OCI-LY7 (cell line): ENCODE results near the gene GJD2. TPM values are rescaled to one million over a fixed set of nuclear protein-coding genes. Genes with fewer than 3 reads are reported as not detected.

ENCODE experiments used
- BruUV-seq: library from RNA; stranded (reverse); fragments of 400-500 nt; replicated peaks from 2 replicates; lab custom pipeline; 2021; lab: Mats Ljungman, UMichigan
- CTCF ChIA-PET: fragments of 300-600 bp; sonication (Branson Sonifier 250); formaldehyde crosslinking; loops from one replicate; lab custom pipeline; 2022; ENCODE audit warnings: antibody characterized with exemption; ENCODE audit not compliant: unreplicated experiment; lab: Charles Lee
- POLR2A ChIA-PET: fragments of 300-600 bp; sonication (Branson Sonifier 250); formaldehyde crosslinking; loops from one replicate; lab custom pipeline; 2022; ENCODE audit warnings: antibody characterized with exemption; lab: Charles Lee
- DNase-seq: peaks from one replicate; pipeline ENCODE4 v3.0.0-alpha.2; 2015; ENCODE audit warnings: low spot score
- H2AFZ ChIP-seq: fragments of 200-600 bp; sonication (generic), shearing (Covaris generic); 2 replicates; pipeline ENCODE4 v1.6.1; 2014; ENCODE audit warnings: mild to moderate bottlenecking, antibody characterized with exemption, low read length, moderate library complexity
- H3K27ac ChIP-seq: fragments of 200-600 bp; sonication (generic); 2 replicates; pipeline ENCODE4 v1.5.1; 2014; ENCODE audit warnings: mixed run types, low read depth, mild to moderate bottlenecking, moderate library complexity, low read length, inconsistent platforms; ENCODE audit not compliant: poor library complexity, severe bottlenecking
- H3K36me3 ChIP-seq: fragments of 200-600 bp; sonication (generic); 2 replicates; pipeline ENCODE4 v1.6.1; 2014; ENCODE audit warnings: mild to moderate bottlenecking, antibody characterized with exemption, low read length, moderate library complexity, mixed read lengths; ENCODE audit not compliant: insufficient read depth
- H3K4me1 ChIP-seq: fragments of 200-600 bp; sonication (generic); 2 replicates; pipeline ENCODE4 v1.5.1; 2014; ENCODE audit warnings: mild to moderate bottlenecking, low read length; ENCODE audit not compliant: insufficient read depth, poor library complexity, severe bottlenecking
- H3K4me2 ChIP-seq: fragments of 200-600 bp; sonication (generic); 2 replicates; pipeline ENCODE4 v1.6.1; 2014; ENCODE audit warnings: mild to moderate bottlenecking, low read length
- H3K4me3 ChIP-seq: fragments of 200-600 bp; sonication (generic); 2 replicates; pipeline ENCODE4 v1.5.1; 2014; ENCODE audit warnings: mild to moderate bottlenecking, low read depth, low read length; ENCODE audit not compliant: poor library complexity, severe bottlenecking
- H3K79me2 ChIP-seq: fragments of 200-600 bp; sonication (generic); 2 replicates; pipeline ENCODE4 v1.6.1; 2016; ENCODE audit warnings: low read depth, mild to moderate bottlenecking, low read length, moderate library complexity, mixed read lengths; ENCODE audit not compliant: insufficient read depth
- H3K9me2 ChIP-seq: fragments of 200-600 bp; sonication (generic); 2 replicates; pipeline ENCODE4 v1.6.1; 2016; ENCODE audit warnings: mild to moderate bottlenecking, low read length, mixed read lengths; ENCODE audit not compliant: insufficient read depth
- H3K9me3 ChIP-seq: fragments of 200-600 bp; sonication (generic); 2 replicates; pipeline ENCODE4 v1.6.1; 2014; ENCODE audit warnings: mild to moderate bottlenecking, mixed run types, low read length, mixed read lengths
- H4K20me1 ChIP-seq: fragments of 200-600 bp; sonication (generic); 2 replicates; pipeline ENCODE4 v1.6.1; 2014; ENCODE audit warnings: mild to moderate bottlenecking, antibody characterized with exemption, low read length, moderate library complexity, mixed read lengths; ENCODE audit not compliant: insufficient read depth
- EZH2phosphoT487 ChIP-seq: fragments of 200-600 bp; sonication (generic); IDR thresholded peaks from 2 replicates; pipeline ENCODE4 v1.6.1; 2018; ENCODE audit warnings: low read depth, borderline replicate concordance, mild to moderate bottlenecking, mixed run types, antibody characterized with exemption, low read length, moderate library complexity, mixed read lengths
- intact Hi-C: fragments of 100-400 bp; cut with micrococcal nuclease; formaldehyde crosslinking; loops from one replicate; pipeline ENCODE4 v1.10.0; 2022; ENCODE audit not compliant: unreplicated experiment
- total RNA-seq, 2 experiments: library from RNA; depleted of rRNA in 1 of 2; stranded (reverse); fragments of >200 nt in 1 of 2; shearing (Covaris generic) in 1 of 2; gene quantifications; 2 replicates each; pipeline ENCODE4 v1.2.3, GENCODE V29; 2014 to 2022
- TF ChIP-seq, protein P1 (sequence below): fragments of 200-600 bp; sonication (generic); conservative IDR thresholded peaks from 2 replicates; pipeline ENCODE4 v1.5.1; 2014; ENCODE audit warnings: mild to moderate bottlenecking, antibody characterized with exemption, low read length, moderate library complexity, mixed read lengths

The GJD2 gene
- total RNA-seq, 2 experiments from 2014 or later = not detected

DNA sequence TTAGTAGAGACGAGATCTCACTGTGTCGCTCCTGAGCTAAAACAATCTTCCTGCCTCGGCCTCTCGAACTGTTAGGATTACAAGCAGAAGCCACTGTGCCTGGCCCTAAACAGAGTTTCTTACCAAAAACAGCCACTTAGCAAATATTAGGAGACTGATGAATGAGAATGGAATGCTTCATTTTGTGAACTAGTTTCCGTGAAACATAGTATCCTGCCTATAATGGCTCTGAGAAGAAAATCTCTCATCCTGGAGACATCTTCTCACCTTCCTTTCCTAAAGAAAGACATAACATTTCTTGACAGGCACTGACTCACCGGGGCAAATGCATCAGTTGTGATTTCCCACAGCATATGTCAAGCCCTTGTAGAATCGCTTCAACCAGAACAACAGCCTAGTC is 44.9 kb downstream of the GJD2 start:
- no peak overlapping the region for H3K4me3 ChIP-seq
- no TSS peak for BruUV-seq
- POLR2A ChIA-PET = interaction anchor here (0.6 kb wide), 1 partner anchor 59 kb away, joined by 4 read pairs; no protein-coding TSS in a partner anchor
- no peaks in the 10 kb centered on the region for H3K36me3 ChIP-seq
- no peak overlapping the region for H2AFZ ChIP-seq
- no peaks in the 10 kb centered on the region for H3K79me2 ChIP-seq
- H3K27ac ChIP-seq = no peak overlapping the region
- H3K4me1 ChIP-seq = no peaks in the 10 kb centered on the region
- no peak for DNase-seq
- no peaks in the 10 kb centered on the region for H4K20me1 ChIP-seq
- intact Hi-C loops = loop anchor here (2.0 kb wide), 1 partner anchor 211 kb away; no protein-coding TSS in a partner anchor
- H3K9me2 ChIP-seq = no peaks in the 10 kb centered on the region
- TF ChIP-seq, protein P1, sequence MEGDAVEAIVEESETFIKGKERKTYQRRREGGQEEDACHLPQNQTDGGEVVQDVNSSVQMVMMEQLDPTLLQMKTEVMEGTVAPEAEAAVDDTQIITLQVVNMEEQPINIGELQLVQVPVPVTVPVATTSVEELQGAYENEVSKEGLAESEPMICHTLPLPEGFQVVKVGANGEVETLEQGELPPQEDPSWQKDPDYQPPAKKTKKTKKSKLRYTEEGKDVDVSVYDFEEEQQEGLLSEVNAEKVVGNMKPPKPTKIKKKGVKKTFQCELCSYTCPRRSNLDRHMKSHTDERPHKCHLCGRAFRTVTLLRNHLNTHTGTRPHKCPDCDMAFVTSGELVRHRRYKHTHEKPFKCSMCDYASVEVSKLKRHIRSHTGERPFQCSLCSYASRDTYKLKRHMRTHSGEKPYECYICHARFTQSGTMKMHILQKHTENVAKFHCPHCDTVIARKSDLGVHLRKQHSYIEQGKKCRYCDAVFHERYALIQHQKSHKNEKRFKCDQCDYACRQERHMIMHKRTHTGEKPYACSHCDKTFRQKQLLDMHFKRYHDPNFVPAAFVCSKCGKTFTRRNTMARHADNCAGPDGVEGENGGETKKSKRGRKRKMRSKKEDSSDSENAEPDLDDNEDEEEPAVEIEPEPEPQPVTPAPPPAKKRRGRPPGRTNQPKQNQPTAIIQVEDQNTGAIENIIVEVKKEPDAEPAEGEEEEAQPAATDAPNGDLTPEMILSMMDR = no peak
- TF ChIP-seq EZH2phosphoT487 = no peak
- no peak overlapping the region for H3K4me2 ChIP-seq
- H3K9me3 ChIP-seq = no peaks in the 10 kb centered on the region
- CTCF ChIA-PET = no interaction called here

DNA sequence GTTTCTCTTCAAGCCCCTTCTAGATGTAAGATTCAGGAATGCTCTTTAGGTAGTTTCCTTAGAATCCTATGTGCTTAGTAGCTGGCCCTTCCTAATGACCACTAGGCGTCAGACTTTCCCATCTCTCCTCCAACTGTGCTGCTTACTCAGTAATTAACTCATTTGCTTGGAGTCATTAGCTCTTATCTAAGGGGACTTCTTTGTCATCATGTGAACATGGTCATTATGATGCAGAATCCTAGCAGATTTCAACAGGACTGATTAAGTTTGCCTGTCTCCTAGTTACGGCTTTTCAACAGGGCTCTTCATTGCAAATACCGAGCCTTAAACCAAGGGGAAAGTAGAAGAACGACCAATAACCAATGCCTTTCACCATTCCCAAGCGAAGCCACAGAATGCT is 46.4 kb downstream of the GJD2 start:
- Histone ChIP-seq H2AFZ (no peak overlapping the region), H3K9me3 (no peaks in the 10 kb centered on the region), H4K20me1 (no peaks in the 10 kb centered on the region), H3K27ac (no peak overlapping the region), H3K4me1 (no peaks in the 10 kb centered on the region), H3K36me3 (no peaks in the 10 kb centered on the region), H3K79me2 (no peaks in the 10 kb centered on the region), H3K4me3 (no peak overlapping the region), H3K9me2 (no peaks in the 10 kb centered on the region), H3K4me2 (no peak overlapping the region)
- CTCF ChIA-PET = no interaction called here
- peak; percentile 13 for DNase-seq
- intact Hi-C loops = loop anchor here (2.0 kb wide), 1 partner anchor 212 kb away; no protein-coding TSS in a partner anchor
- no TSS peak for BruUV-seq
- TF ChIP-seq, protein P1 = peak; percentile 81
- no peak for TF ChIP-seq EZH2phosphoT487
- POLR2A ChIA-PET = no interaction called here

DNA sequence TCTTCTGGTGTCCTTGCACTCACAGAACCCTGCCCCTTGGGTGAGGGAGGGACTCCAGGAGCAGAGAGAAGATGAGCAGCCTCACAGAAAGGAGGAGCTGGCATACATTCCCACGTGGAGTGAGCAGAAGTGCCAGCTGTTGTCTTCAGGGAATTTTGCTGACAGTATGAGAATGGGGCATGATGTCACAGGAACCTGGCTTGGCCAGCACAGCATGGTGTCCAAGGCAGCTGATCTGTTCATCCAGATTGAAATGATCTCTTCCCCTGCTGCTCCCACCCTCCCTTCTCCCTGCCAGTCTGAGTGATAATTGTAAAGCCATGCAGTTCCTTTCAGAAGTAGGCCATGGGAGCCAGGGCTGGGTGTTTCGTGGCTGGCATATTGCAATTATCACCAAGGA is 53.3 kb downstream of the GJD2 start:
- no peaks in the 10 kb centered on the region for H3K36me3 ChIP-seq
- no TSS peak for BruUV-seq
- DNase-seq = no peak

More for the DNA sequence above, 53.3 kb downstream of the GJD2 start:
- TF ChIP-seq, protein P1 = no peak
- no peak for TF ChIP-seq EZH2phosphoT487
- intact Hi-C loops = no loop called here
- Histone ChIP-seq H3K27ac (no peak overlapping the region), H3K79me2 (no peaks in the 10 kb centered on the region), H3K4me2 (no peak overlapping the region), H2AFZ (no peak overlapping the region), H3K4me1 (no peaks in the 10 kb centered on the region), H3K9me2 (no peaks in the 10 kb centered on the region), H3K9me3 (no peaks in the 10 kb centered on the region), H4K20me1 (no peaks in the 10 kb centered on the region), H3K4me3 (no peak overlapping the region)
- ChIA-PET CTCF (no interaction called here), POLR2A (interaction anchor here (0.6 kb wide), 1 partner anchor 22 kb away, joined by 3 read pairs; no protein-coding TSS in a partner anchor)

Other genes with a start within 250 kb of the GJD2 start
- gene GOLGA8B, start 171.3 kb downstream of the GJD2 start, total RNA-seq (2014; rRNA removed; shearing (Covaris generic)) = 71.7 and 91.3 TPM in 2 replicates
- gene GOLGA8B, start 171.3 kb downstream of the GJD2 start, total RNA-seq (2022) = 125 and 136 TPM in 2 replicates
- gene ACTC1, start 40.6 kb upstream of the GJD2 start, total RNA-seq (2014; rRNA removed; shearing (Covaris generic)) = not detected in 2 replicates
- gene ACTC1, start 40.6 kb upstream of the GJD2 start, total RNA-seq (2022) = not detected in 2 replicates
- 18.5 and 20.3 TPM in 2 replicates for gene AQR, start 214.7 kb upstream of the GJD2 start, total RNA-seq (2014; rRNA removed; shearing (Covaris generic))
- 34.8 and 36.4 TPM in 2 replicates for gene AQR, start 214.7 kb upstream of the GJD2 start, total RNA-seq (2022)
- 12.8 and 15.5 TPM in 2 replicates for gene ZNF770, start 233.3 kb upstream of the GJD2 start, total RNA-seq (2014; rRNA removed; shearing (Covaris generic))
- 29.8 and 30.0 TPM in 2 replicates for gene ZNF770, start 233.3 kb upstream of the GJD2 start, total RNA-seq (2022)